Activated T-helper 17 cell treated with anti-CD3 and anti-CD28 coated beads, Interleukin-2, amount 50 U/mL, for 72 hours (primary cell): ENCODE results near the gene ACSF3. TPM values are rescaled to one million over a fixed set of nuclear protein-coding genes. Genes with fewer than 3 reads are reported as not detected.
A peak's percentile ranks its signal among the peaks of the same experiment; 100 is the strongest.

Experiments
- ATAC-seq: fragments of 150-1000 bp; cut with Tn5 transposase; replicated peaks from 2 replicates; pipeline ENCODE4 v1.10.0; 2021; ENCODE audit warnings: mild to moderate bottlenecking, moderate library complexity
- H3K27ac Mint-ChIP-seq: one replicate; pipeline ENCODE4 v1.8.0; 2022; ENCODE audit warnings: mixed read lengths
- H3K27me3 Mint-ChIP-seq: one replicate; pipeline ENCODE4 v1.8.0; 2022; ENCODE audit warnings: mixed read lengths
- H3K36me3 Mint-ChIP-seq: one replicate; pipeline ENCODE4 v1.8.0; 2022; ENCODE audit warnings: low read depth, mild to moderate bottlenecking, mixed read lengths
- H3K4me1 Mint-ChIP-seq: one replicate; pipeline ENCODE4 v1.8.0; 2022; ENCODE audit warnings: mixed read lengths
- H3K4me3 Mint-ChIP-seq: one replicate; pipeline ENCODE4 v1.8.0; 2022; ENCODE audit warnings: mild to moderate bottlenecking, mixed read lengths
- H3K9me3 Mint-ChIP-seq: one replicate; pipeline ENCODE4 v1.8.0; 2022; ENCODE audit warnings: mixed read lengths
- total RNA-seq, 2 donors: library from RNA; stranded (reverse); gene quantifications; one replicate each; pipeline ENCODE4 v1.2.3, GENCODE V29; 2022

The ACSF3 gene
- total RNA-seq, 2 donors from 2014 or later = 35.4 to 47.9 TPM

DNA sequence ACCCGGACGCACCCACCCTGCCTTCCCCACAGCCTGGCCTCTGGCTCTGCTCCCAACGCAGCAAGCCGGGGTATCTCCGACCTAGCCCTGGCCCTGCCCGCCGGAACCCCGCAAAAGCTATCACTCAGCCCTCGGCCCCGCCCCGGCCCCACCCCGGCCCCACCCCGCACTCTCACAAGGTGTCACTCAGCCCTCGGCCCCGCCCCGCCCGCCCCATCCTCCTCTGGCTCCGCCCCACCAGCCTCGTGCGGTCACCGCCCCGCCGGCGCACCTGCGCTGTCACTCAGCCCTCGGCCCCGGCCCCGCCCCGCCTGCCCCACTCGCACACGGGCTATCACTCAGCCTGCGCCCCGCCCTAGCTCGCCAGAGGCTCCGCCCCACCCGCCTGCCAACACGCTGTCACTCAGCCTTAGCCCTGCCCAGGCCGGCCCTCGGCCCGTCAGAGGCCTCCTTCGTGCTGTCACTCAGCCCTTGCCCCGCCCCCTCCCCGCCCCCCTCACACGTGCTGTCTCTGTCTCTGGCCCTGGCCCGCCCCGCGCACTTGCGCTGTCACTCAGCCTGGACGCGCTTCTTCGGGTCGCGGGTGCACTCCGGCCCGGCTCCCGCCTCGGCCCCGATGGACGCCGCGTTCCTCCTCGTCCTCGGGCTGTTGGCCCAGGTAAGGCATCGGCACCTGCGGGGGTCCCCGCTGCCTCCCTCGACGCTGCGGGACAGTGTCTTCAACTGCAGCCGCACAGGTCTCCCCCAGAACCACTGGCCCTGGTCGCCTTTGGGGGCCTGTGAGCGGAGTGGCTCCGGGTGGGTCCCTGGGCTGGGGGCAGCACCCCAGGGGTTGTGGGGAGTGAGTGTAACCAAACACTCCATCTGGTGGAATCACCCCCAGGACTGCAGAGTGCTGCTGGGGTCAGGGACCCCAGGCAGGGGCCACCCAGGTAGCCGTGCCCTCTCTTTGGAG lies 77.8 kb downstream of the ACSF3 start, which contains the start of gene CDH15:
CDH15 (plus strand) TSS at position 533 of the 955 bp plus-strand sequence; CDS start at position 617, 84 bp downstream.
- Mint-ChIP-seq H3K4me3 (peak within 1 kb of the TSS; percentile 69), H3K36me3 (no peaks in the 10 kb centered on the region), H3K9me3 (no peaks in the 10 kb centered on the region), H3K27ac (peak within 1 kb of the TSS; percentile 20), H3K27me3 (peaks cover 2% of the 10 kb centered on the region), H3K4me1 (peaks cover 5% of the 10 kb centered on the region)
- ATAC-seq = peak; percentile 95

DNA sequence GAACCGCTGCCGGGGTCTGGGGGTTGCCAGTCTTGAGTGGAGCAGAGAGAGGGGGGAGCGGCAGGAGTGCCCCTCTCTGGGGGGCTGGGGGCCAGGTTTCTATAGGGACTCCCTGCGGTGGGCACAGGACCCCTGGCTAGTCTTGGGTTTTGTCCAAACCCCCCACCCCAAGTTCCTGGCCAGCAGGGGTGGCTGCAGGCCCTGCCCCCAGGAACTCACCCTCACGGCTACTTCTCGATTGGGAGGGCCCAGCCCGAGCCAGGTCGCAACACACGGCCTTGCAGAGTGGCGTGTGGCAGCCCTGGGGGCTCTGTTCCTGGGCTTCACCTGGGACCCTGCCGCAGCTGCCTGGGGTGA lies 78.5 kb downstream of the ACSF3 start:
- Mint-ChIP-seq H3K36me3 (no peaks in the 10 kb centered on the region), H3K4me3 (no peak overlapping the region), H3K4me1 (peaks cover 5% of the 10 kb centered on the region), H3K27me3 (no peaks in the 10 kb centered on the region), H3K9me3 (no peaks in the 10 kb centered on the region), H3K27ac (no peak overlapping the region)
- no peak for ATAC-seq

DNA sequence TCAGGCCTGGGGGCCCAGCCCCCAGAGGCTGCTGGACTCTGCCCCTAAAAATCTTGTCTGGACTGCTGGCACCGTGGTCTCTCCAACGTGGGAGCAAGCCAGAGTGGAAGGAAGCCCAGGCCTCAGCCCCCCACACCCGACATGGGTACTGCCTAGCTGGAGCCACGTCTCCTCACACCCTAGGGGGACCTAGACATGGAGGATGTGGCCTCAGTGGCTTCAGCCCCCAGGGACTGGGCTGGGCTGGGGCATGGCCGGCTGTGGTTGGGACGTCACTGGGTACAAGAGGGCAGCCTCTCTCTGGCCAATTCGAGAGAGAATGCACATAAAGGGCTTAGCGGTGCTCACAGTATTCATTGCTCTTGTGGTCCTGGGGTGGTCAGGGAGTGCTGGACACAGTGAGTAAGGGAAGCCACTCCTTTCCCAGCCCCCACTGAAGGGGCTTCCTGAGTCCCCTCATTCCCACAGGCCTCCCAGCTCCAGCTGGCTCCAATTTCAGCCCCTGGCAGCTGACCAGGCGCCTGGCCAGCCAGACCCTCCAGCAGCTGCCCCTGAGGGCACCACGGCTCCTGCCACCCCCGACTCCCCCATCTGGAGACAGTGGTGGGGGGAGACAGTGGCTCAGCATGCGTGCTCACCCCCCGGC lies 79.0 kb downstream of the ACSF3 start:
- H3K4me3 Mint-ChIP-seq = no peak overlapping the region
- no peaks in the 10 kb centered on the region for H3K27me3 Mint-ChIP-seq

DNA sequence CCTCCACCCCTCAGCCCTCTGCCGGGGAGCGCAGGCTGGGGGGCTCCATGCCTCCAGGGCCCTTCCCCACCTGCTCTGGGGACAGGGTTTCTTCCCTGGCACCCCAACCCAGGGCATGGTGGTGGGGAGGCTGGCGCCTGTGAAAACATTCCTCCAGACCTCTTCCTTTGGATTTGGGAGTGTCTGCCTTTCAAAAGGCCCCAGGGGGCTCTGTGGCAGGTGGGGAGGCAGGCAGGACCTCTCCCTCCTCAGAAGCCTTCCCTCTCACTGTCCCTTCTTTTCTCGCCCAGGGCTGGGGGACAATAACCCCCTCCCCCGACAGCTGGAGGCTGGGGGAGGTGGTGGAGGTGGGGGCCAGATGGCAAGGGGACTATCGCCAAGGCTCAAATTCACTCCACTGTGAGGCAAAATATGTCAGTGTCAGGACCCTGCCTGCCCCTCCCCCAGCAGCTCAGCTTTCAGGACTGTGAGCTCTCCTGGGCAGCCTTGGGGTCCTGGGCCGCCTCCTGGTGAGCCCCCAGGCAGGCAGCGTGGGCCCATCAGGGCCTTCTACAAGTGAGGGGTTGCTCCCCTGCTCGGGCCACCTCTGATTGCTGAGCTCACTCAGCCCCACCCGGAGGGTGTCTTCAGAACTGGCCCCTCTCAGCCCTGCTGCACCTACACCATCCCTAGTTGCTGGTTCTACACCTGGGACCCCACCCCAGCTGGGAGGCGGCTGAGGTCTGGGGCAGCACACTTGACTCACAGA lies 79.7 kb downstream of the ACSF3 start:
- Mint-ChIP-seq H3K4me1 (peaks cover 5% of the 10 kb centered on the region), H3K36me3 (no peaks in the 10 kb centered on the region), H3K9me3 (no peaks in the 10 kb centered on the region), H3K4me3 (no peak overlapping the region), H3K27me3 (no peaks in the 10 kb centered on the region), H3K27ac (no peak overlapping the region)
- no peak for ATAC-seq

More for the DNA sequence above, 79.0 kb downstream of the ACSF3 start:
- no peak for ATAC-seq
- Mint-ChIP-seq H3K36me3 (no peaks in the 10 kb centered on the region), H3K4me1 (peaks cover 5% of the 10 kb centered on the region), H3K27ac (no peak overlapping the region), H3K9me3 (no peaks in the 10 kb centered on the region)

DNA sequence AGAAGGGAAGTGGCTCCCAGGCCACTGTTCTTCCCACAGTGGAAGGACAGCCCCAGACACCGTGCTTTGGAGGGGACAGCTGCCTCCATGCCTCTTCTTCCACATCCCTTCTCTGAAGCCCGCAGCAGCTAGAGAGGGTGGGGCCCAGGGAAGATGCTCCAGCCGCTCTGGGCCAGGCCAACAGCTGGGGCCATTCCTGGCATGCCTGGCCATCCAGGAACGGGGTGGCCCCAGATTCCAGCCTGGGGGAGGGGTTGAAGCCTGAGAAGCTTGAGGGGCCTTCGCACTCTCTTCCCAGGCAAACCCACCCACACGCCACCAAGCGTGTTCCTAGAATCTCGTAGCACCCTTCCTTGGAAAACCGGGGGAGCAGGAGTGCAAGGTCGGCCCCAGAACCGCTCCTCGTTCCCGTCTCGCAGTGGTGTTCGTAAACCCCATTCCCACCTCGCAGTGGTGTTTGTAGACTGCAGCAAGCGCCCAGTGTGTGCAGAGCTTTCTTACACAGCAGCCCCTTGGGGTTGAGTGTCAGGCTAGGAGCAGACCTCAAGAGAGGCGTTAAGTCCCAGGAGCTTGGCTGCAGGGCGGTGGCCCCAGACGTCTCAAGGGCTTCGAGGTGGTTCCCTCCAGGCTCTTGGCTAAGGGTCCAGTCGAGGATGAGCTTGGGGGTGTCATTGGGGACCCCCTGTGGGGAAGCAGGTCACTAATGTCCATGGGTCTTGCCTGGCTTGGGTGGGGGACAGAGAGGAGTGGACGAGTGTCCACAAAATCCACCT lies 80.6 kb downstream of the ACSF3 start:
- Mint-ChIP-seq H3K36me3 (no peaks in the 10 kb centered on the region), H3K27me3 (no peaks in the 10 kb centered on the region), H3K9me3 (no peaks in the 10 kb centered on the region), H3K27ac (no peak overlapping the region), H3K4me1 (peaks cover 5% of the 10 kb centered on the region), H3K4me3 (no peak overlapping the region)
- no peak for ATAC-seq

DNA sequence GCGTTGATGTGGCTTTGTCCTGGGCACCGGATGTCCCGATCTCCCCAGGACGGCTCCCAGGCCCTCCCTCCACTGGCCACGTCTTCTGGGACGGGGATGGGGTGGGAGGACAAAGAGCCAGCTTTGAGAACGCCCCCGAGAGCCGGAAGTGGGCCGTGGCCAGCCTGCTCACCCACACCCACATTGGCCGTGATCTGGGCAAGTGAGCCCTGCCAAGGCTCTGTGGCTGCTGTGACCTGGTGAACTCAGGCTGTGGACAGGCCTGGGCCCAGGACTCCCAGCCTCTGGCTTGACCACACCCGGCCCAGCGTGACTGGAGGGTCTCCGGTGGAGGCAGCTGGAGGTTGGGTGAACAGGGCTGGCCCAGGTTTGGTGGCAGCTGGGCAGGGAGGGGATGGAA lies 81.2 kb downstream of the ACSF3 start:
- Mint-ChIP-seq H3K27ac (no peak overlapping the region), H3K4me1 (peaks cover 5% of the 10 kb centered on the region), H3K27me3 (no peaks in the 10 kb centered on the region), H3K36me3 (no peaks in the 10 kb centered on the region), H3K4me3 (no peak overlapping the region), H3K9me3 (no peaks in the 10 kb centered on the region)
- ATAC-seq = no peak

DNA sequence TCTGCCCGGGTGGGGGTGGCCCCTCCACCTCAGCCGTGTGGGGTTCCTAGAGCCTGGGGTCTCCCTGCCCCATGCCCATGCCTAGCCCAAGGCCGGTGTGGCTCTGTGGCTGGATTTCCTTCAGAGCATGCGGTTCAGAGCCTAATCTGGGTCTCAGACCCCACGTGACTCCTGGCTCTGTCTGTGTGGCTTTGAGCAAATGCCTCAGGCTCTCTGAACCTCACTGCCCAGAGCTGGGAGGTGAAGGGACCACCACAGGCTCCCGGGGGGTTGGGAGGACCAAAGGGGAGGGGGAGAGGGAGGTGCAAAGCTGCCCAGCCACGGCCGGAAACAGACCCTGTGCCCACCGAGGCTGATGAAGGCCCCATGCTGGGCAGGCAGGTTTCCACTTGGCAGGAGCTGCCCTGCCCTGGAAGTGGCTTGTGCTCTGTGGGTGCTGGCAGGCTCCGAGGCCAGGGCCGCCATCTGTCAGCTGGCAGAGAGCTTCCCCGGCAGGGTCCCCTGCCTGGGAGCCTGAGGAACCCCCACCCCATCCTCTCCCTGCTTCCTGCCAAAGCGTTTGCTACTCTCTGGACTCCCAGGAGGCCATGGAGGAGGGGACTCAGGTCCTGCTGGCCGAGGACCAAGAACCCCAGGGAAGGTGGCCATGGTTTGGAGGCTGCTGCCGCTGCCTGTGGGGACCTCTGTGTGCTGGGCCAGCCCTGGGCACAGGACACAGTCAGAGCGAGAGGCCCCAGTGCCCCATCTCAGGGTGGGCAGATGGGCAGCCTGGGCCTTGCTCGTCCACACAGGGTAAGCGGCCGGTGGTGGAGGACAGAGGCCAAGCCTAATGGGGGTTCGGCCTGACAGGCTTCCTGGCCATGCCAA lies 81.9 kb downstream of the ACSF3 start:
- no peak for ATAC-seq
- Mint-ChIP-seq H3K36me3 (no peaks in the 10 kb centered on the region), H3K9me3 (no peaks in the 10 kb centered on the region), H3K4me1 (peaks cover 4% of the 10 kb centered on the region), H3K4me3 (no peak overlapping the region), H3K27me3 (no peaks in the 10 kb centered on the region), H3K27ac (no peak overlapping the region)

DNA sequence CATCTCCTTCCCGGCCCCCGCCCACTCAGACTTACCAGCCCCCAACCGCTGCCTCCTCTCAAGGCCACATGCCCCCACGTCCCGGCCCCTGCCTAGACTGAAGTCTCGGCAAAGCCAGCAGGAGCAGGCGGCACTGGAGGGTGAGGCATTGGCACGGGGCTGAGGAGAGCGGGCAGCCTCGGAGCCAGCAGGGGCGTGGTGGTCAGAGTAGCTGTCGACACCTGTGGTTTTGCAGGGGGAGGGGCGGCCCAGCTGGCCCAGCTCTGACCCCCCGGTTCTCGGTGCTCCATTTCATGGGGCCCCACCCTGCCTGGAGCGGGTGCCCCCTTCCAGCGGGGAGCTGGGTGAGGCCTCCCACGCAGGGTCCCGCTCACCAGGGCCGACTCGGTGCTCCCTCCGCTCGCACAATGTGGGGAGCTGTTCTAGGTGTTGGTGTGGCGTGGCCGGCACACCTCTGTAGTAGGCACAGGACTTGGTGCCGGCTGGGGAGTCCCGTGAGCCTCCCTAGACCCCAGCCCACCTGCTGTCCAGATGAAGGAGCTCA lies 82.6 kb downstream of the ACSF3 start:
- no peaks in the 10 kb centered on the region for H3K9me3 Mint-ChIP-seq
- ATAC-seq = no peak
- no peak overlapping the region for H3K27ac Mint-ChIP-seq
- no peaks in the 10 kb centered on the region for H3K36me3 Mint-ChIP-seq
- no peaks in the 10 kb centered on the region for H3K4me1 Mint-ChIP-seq
- H3K27me3 Mint-ChIP-seq = no peaks in the 10 kb centered on the region
- no peak overlapping the region for H3K4me3 Mint-ChIP-seq

DNA sequence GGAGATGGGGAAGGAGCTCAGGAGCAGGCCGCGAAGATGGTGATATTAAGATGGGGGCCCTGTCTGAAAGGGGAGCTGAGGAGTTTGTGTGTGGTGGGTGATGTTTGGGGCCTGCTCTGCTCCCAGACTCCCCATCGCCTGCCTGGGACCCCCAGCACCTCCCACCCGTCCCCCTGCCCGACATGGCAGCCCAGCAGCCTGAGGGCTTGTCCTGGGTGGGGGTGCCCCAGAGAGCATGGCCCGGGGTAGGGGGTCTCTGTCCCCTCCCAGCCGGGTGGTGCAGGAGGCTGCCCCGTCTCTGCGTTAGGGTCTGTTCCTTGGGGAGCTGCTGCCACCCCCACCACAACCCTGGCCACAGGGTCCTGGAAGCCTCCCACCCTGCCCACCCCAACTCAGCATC lies 83.1 kb downstream of the ACSF3 start:
- no peaks in the 10 kb centered on the region for H3K9me3 Mint-ChIP-seq
- H3K36me3 Mint-ChIP-seq = no peaks in the 10 kb centered on the region
- no peak overlapping the region for H3K4me3 Mint-ChIP-seq
- H3K4me1 Mint-ChIP-seq = no peaks in the 10 kb centered on the region
- H3K27me3 Mint-ChIP-seq = no peaks in the 10 kb centered on the region
- no peak for ATAC-seq
- no peak overlapping the region for H3K27ac Mint-ChIP-seq

DNA sequence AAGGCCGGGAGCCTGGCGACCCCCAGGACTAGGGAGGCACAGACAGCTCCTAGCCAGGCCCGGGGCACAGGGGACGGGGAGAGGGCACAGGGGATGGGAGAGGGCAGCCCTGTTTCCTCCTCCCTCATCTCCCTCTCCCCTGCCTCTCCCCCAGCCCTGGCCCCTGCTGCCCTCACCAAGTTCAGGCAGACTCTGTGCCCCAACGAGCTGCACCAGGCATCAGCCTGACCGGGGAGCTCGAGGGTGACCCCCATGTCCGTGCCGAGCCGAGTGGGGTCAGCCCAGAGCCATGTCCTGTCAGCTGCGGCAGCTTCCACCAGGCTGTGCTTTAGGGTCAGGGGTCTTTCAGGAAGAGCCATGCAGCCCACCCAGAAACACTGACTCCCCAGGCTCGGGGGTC lies 83.8 kb downstream of the ACSF3 start:
- H3K4me1 Mint-ChIP-seq = no peaks in the 10 kb centered on the region
- no peaks in the 10 kb centered on the region for H3K36me3 Mint-ChIP-seq
- H3K9me3 Mint-ChIP-seq = no peaks in the 10 kb centered on the region
- H3K27ac Mint-ChIP-seq = no peak overlapping the region
- ATAC-seq = no peak
- H3K27me3 Mint-ChIP-seq = no peaks in the 10 kb centered on the region
- H3K4me3 Mint-ChIP-seq = no peak overlapping the region

DNA sequence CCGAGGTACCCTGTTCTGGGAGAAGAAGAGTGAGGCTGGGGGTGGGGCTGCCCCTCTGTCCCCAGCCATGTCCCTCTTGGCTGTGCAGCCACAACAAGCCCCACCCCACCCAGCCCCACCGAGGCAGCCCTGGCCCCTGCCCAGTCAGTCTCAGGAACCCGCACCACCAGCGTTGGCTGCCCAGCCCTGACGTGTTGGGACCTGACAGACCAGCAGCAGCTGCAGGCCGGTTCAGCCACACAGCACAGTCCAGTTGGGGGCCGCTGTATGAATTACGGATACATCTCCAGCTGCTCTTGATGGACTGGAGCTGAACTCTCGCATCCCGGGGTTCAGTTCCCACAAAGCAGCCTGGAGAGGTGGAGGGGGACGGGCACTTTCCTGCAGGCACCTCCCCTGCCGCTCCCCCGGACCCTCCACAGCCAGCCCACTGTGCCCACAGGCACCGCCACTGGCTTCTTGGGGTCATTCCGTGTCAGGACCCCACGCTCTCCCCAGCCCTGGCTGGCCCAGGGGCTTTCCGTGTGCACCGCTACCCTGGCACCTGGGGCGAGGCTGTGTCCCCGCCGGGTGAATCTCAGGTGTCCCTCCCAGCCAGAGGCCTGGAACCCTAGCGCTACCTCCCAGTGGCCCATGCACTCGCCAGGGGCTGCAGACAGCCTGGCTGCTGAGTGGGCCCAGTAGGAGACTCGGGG lies 84.9 kb downstream of the ACSF3 start:
- no peak overlapping the region for H3K4me3 Mint-ChIP-seq
- no peaks in the 10 kb centered on the region for H3K27me3 Mint-ChIP-seq
- H3K9me3 Mint-ChIP-seq = no peaks in the 10 kb centered on the region
- H3K27ac Mint-ChIP-seq = no peak overlapping the region
- ATAC-seq = no peak
- no peaks in the 10 kb centered on the region for H3K4me1 Mint-ChIP-seq
- H3K36me3 Mint-ChIP-seq = no peaks in the 10 kb centered on the region

DNA sequence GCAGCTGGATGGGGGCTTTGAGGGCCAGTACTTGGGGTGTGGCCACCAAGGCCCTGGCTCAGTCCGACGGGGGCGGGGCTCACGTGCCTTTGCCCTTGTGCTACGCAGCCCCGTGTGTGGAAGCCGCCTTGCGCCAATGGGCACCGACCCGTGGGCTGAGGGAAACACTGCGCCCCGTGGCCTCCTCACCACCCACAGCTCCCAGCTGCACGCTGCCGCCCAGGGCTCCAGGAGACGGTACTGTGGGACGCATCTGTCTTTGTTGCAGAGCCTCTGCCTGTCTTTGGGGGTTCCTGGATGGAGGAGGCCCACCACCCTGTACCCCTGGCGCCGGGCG lies 85.5 kb downstream of the ACSF3 start:
- H3K4me3 Mint-ChIP-seq = no peak overlapping the region
- no peaks in the 10 kb centered on the region for H3K4me1 Mint-ChIP-seq
- no peak overlapping the region for H3K27ac Mint-ChIP-seq
- no peaks in the 10 kb centered on the region for H3K36me3 Mint-ChIP-seq
- no peak for ATAC-seq
- no peaks in the 10 kb centered on the region for H3K9me3 Mint-ChIP-seq
- H3K27me3 Mint-ChIP-seq = no peaks in the 10 kb centered on the region
